ENCODE results near the gene FFAR1.

DNA sequence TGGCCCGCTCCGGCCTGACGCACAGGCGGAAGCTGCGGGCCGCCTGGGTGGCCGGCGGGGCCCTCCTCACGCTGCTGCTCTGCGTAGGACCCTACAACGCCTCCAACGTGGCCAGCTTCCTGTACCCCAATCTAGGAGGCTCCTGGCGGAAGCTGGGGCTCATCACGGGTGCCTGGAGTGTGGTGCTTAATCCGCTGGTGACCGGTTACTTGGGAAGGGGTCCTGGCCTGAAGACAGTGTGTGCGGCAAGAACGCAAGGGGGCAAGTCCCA, 4.4 kb downstream of the FFAR1 start:
- no peak for TF ChIP-seq TAF1 (IDR thresholded peaks at IDR 0.05; ENCODE audit: borderline replicate concordance, insufficient read depth, low read length)
- TF ChIP-seq POLR2AphosphoS5 (IDR thresholded peaks at IDR 0.05; ENCODE audit: low read depth, low read length) = no peak
- no peak for TF ChIP-seq FOXP2 (optimal IDR thresholded peaks at IDR 0.05; ENCODE audit: borderline replicate concordance, extremely low read depth, extremely low read length, insufficient read depth)
- TF ChIP-seq, protein P1, sequence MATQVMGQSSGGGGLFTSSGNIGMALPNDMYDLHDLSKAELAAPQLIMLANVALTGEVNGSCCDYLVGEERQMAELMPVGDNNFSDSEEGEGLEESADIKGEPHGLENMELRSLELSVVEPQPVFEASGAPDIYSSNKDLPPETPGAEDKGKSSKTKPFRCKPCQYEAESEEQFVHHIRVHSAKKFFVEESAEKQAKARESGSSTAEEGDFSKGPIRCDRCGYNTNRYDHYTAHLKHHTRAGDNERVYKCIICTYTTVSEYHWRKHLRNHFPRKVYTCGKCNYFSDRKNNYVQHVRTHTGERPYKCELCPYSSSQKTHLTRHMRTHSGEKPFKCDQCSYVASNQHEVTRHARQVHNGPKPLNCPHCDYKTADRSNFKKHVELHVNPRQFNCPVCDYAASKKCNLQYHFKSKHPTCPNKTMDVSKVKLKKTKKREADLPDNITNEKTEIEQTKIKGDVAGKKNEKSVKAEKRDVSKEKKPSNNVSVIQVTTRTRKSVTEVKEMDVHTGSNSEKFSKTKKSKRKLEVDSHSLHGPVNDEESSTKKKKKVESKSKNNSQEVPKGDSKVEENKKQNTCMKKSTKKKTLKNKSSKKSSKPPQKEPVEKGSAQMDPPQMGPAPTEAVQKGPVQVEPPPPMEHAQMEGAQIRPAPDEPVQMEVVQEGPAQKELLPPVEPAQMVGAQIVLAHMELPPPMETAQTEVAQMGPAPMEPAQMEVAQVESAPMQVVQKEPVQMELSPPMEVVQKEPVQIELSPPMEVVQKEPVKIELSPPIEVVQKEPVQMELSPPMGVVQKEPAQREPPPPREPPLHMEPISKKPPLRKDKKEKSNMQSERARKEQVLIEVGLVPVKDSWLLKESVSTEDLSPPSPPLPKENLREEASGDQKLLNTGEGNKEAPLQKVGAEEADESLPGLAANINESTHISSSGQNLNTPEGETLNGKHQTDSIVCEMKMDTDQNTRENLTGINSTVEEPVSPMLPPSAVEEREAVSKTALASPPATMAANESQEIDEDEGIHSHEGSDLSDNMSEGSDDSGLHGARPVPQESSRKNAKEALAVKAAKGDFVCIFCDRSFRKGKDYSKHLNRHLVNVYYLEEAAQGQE (IDR thresholded peaks at IDR 0.05; ENCODE audit: insufficient read depth in 1 of 2, low read depth in 2 of 2, low read length in 2 of 2) = no peak
